Heart left ventricle (tissue), 13 donors: ENCODE data around the gene CSTF1.

ENCODE experiments used
- CTCF ChIP-seq, 12 donors: fragments of 200-600 bp; sonication (generic) in 4 of 12; IDR thresholded peaks; one replicate each; pipeline versions ENCODE4 v1.5.0 to v1.8.0; 2018 to 2022; ENCODE audit warnings: antibody characterized with exemption in 12 of 12, mild to moderate bottlenecking in 5 of 12
- POLR2A ChIP-seq, 2 donors: fragments of 450-650 bp; IDR thresholded peaks; one replicate each; pipeline ENCODE4 v1.6.1; 2017; ENCODE audit warnings: antibody characterized with exemption in 2 of 2, mild to moderate bottlenecking in 2 of 2, moderate library complexity in 2 of 2
- donor health status: ischemic (EF 13 %, LVEDD 7.1; RV severe dilation, severe dysfunction).
- donor health status: DM: no; HTN: yes; CAD: no.
- donor health status: DM: no; HTN: no; CAD: no.
- donor health status: ischemic (EF 25% LVEDD 6.9; RV normal size, moderate dysfunction).
- donor health status: ischemic (EF 25% LVEDD 5.7; RV mildly dilated, moderate dysfunction).
- donor health status: ischemic (EF 35%, LVEDD 5.7; RV mildly dilated, moderate dysfunction).
- donor health status: nonischemic (EF 11% LVEDD 7.7; RV severe dilation, severe dysfunction).
- donor health status: DM: yes; HTN: yes; CAD: no.
- donor health status: PGD.
- donor health status: ischemic (EF 29% LVEDD 5.4; RV normal size, mild dysfunction).
- donor health status: nonischemic (EF 23%, LVEDD 6.1; RV moderate dilation, normal function).

GRCh38 chr20:56400001-56400640 lies 7.7 kb downstream of the CSTF1 start:
- TF ChIP-seq POLR2A (IDR thresholded peaks at IDR 0.05) (no peak), CTCF (IDR thresholded peaks at IDR 0.05) (peak; percentile 71 to 91 (median 85))
